HepG2 (cell line): ENCODE data around the gene ZNF326. TPM values are rescaled to one million over a fixed set of nuclear protein-coding genes. Genes with fewer than 3 reads are reported as not detected.

ENCODE experiments used
- ATAC-seq: fragments of 200-7000 bp; cut with Tn5 transposase; 3 replicates; pipeline ENCODE4 v1.9.1; 2020; ENCODE audit warnings: mild to moderate bottlenecking, moderate library complexity
- BruUV-seq: library from RNA; stranded (reverse); fragments of 400-500 nt; replicated peaks from 2 replicates; lab custom pipeline; 2021; lab: Mats Ljungman, UMichigan
- CTCF ChIA-PET: fragments of 300-600 bp; formaldehyde crosslinking; extraction: SDS; loops from one replicate; lab custom pipeline; 2021; ENCODE audit warnings: low total read pairs, inconsistent platforms, low intra/inter-chr PET ratio; lab: Yijun Ruan, JAX
- POLR2A ChIA-PET: fragments of 350-600 bp; sonication (Branson Sonifier 250); formaldehyde crosslinking; loops from one replicate; lab custom pipeline; 2020; ENCODE audit warnings: antibody characterized with exemption, inconsistent platforms; lab: Yijun Ruan, JAX
- DNase-seq: peaks from one replicate; pipeline ENCODE4 v3.0.0-alpha.2; 2015; ENCODE audit warnings: low spot score
- FAIRE-seq: peaks from 3 replicates; lab custom pipeline; 2011; peaks lifted over from hg19 to GRCh38; lab: Jason Lieb, UNC
- H2AFZ ChIP-seq: one replicate; pipeline ENCODE4 v1.6.1; 2011; ENCODE audit warnings: low read length, inconsistent platforms
- H3K27ac ChIP-seq: fragments of 300-600 bp; 3 replicates; pipeline ENCODE4 v1.8.0; 2011; ENCODE audit warnings: mixed run types, mild to moderate bottlenecking, mixed read lengths, low read length, inconsistent platforms; ENCODE audit not compliant: insufficient read depth; ENCODE audit errors: extremely low read length
- H3K27me3 ChIP-seq, 2 experiments: fragments of 200-600 bp in 1 of 2; 2 replicates in 1 of 2; 3 replicates in 1 of 2; pipeline versions ENCODE4 v1.6.0 to v1.8.0; 2011; ENCODE audit warnings: low read length in 2 of 2, mild to moderate bottlenecking in 2 of 2, moderate library complexity in 2 of 2, inconsistent platforms in 1 of 2; ENCODE audit not compliant: insufficient read depth in 2 of 2, control insufficient read depth in 1 of 2
- H3K36me3 ChIP-seq, 2 experiments: fragments of 200-600 bp in 1 of 2; replicated peaks in 1 of 2; 2 replicates in 1 of 2; 3 replicates in 1 of 2; pipeline versions ENCODE4 v1.5.1 to v1.8.0; 2011; ENCODE audit warnings: low read length in 2 of 2, inconsistent platforms in 1 of 2; ENCODE audit not compliant: insufficient read depth in 2 of 2, control insufficient read depth in 1 of 2
- H3K4me1 ChIP-seq: 2 replicates; pipeline ENCODE4 v1.5.1; 2012; ENCODE audit warnings: low read length, inconsistent platforms; ENCODE audit not compliant: insufficient read depth
- H3K4me2 ChIP-seq: 2 replicates; pipeline ENCODE4 v1.6.0; 2011; ENCODE audit warnings: low read depth, low read length, inconsistent platforms
- H3K4me3 ChIP-seq, 3 experiments: fragments of 200-600 bp in 1 of 3; sonication (generic), shearing (Covaris generic) in 1 of 3; replicated peaks in 1 of 3; 2 replicates each; pipeline ENCODE4 v1.5.1; 2011 to 2016; ENCODE audit warnings: low read length in 3 of 3, inconsistent platforms in 2 of 3, low read depth in 2 of 3, mild to moderate bottlenecking in 2 of 3, control low read depth in 1 of 3, mixed read lengths in 1 of 3; ENCODE audit not compliant: insufficient read depth in 1 of 3
- H3K79me2 ChIP-seq: one replicate; pipeline ENCODE4 v1.6.1; 2011; ENCODE audit warnings: low read length, inconsistent platforms; ENCODE audit not compliant: insufficient read depth
- H3K9ac ChIP-seq: 2 replicates; pipeline ENCODE4 v1.6.0; 2011; ENCODE audit warnings: mild to moderate bottlenecking, low read depth, low read length, inconsistent platforms; ENCODE audit not compliant: insufficient read depth
- H3K9me3 ChIP-seq: 2 replicates; pipeline ENCODE4 v1.5.1; 2012; ENCODE audit warnings: mild to moderate bottlenecking, low read length
- H4K20me1 ChIP-seq: 2 replicates; pipeline ENCODE4 v1.6.0; 2011; ENCODE audit warnings: inconsistent platforms, mild to moderate bottlenecking, low read length, moderate library complexity; ENCODE audit not compliant: insufficient read depth
- ATF5 ChIP-seq: sonication (generic); formaldehyde crosslinking; IDR thresholded peaks from 2 replicates; pipeline ENCODE4 v1.4.0; 2020; ENCODE audit warnings: mild to moderate bottlenecking, low read depth, missing genetic modification reagents
- HNF1B ChIP-seq: sonication (generic); formaldehyde crosslinking; IDR thresholded peaks from 2 replicates; pipeline ENCODE4 v1.5.1; 2020; ENCODE audit warnings: mild to moderate bottlenecking, moderate library complexity, missing genetic modification reagents
- REL ChIP-seq: sonication (generic); formaldehyde crosslinking; conservative IDR thresholded peaks from 2 replicates; pipeline ENCODE4 v1.8.0; 2022; ENCODE audit warnings: mild to moderate bottlenecking, missing genetic modification reagents, moderate library complexity
- SRY ChIP-seq: sonication (generic); formaldehyde crosslinking; IDR thresholded peaks from 2 replicates; pipeline ENCODE4 v1.8.0; 2022; ENCODE audit warnings: mild to moderate bottlenecking, missing genetic modification reagents
- STAT5B ChIP-seq: sonication (generic); formaldehyde crosslinking; IDR thresholded peaks from 2 replicates; pipeline ENCODE4 v1.4.0; 2020; ENCODE audit warnings: missing genetic modification reagents
- TOE1 ChIP-seq: sonication (generic); formaldehyde crosslinking; IDR thresholded peaks from 2 replicates; pipeline ENCODE4 v1.4.0; 2020; ENCODE audit warnings: mild to moderate bottlenecking, missing genetic modification reagents
- ZNF333 ChIP-seq: sonication (generic); formaldehyde crosslinking; IDR thresholded peaks from 2 replicates; pipeline ENCODE4 v1.4.0; 2020; ENCODE audit warnings: mild to moderate bottlenecking, missing genetic modification reagents, borderline replicate concordance
- ZNF619 ChIP-seq: sonication (generic); formaldehyde crosslinking; IDR thresholded peaks from 2 replicates; pipeline ENCODE4 v1.4.0; 2020; ENCODE audit warnings: mild to moderate bottlenecking, missing genetic modification reagents
- ZNF737 ChIP-seq: sonication (generic); formaldehyde crosslinking; IDR thresholded peaks from 2 replicates; pipeline ENCODE4 v1.5.0; 2020; ENCODE audit warnings: missing genetic modification reagents, mild to moderate bottlenecking, borderline replicate concordance
- WGBS: methylation state at CpG from one replicate; pipeline ENCODE4 v1.1.6; 2017; ENCODE audit warnings: low lambda C conversion rate; 5-methylcytosine and 5-hydroxymethylcytosine counted together
- in situ Hi-C: cut with HindIII; loops from 2 replicates; pipeline ENCODE4 v1.10.0; 2017; ENCODE audit warnings: low pct_unique_long_range_greater_than_20kb; ENCODE audit not compliant: extremely low pct_ligation_motif_present
- intact Hi-C: fragments of 100-400 bp; cut with micrococcal nuclease; formaldehyde crosslinking; loops from one replicate; pipeline ENCODE4 v1.10.0; 2022; ENCODE audit not compliant: unreplicated experiment
- polyA plus RNA-seq, 8 experiments: library from polyadenylated mRNA; depleted of rRNA in 3 of 8; stranded (reverse) in 7 of 8; unstranded in 1 of 8; fragments of >200 nt; fragmentation: Illumina TruSeq in 4 of 8; extraction: Trizol in 4 of 8; gene quantifications; 2 replicates each; pipeline versions ENCODE4 v1.2.1 to v1.2.3, GENCODE V29; 2011 to 2016; ENCODE audit warnings: low read depth in 4 of 8, missing spikeins in 1 of 8, mixed read lengths in 1 of 8; ENCODE audit not compliant: insufficient read depth in 1 of 8
- total RNA-seq, 5 experiments: library from RNA; depleted of rRNA; stranded (reverse); fragments of >200 nt; fragmentation: Illumina TruSeq; extraction: Trizol; gene quantifications; 2 replicates each; pipeline ENCODE4 v1.2.3, GENCODE V29; 2016; ENCODE audit warnings: low read depth in 1 of 5

Gene ZNF326
- total and polyA plus RNA-seq, 2 of the 13 experiments (the other 11 are each of a cell fraction or from before 2014, with no cell fraction given), result 6.3 to 16.4 TPM

- H2AFZ ChIP-seq, result no peak overlapping the region
- in situ Hi-C loops, result no loop called here
- no peaks in the 10 kb centered on the region; a peak in 1 of 5 replicates for H3K27me3 ChIP-seq
- ATAC-seq, result no peak
- WGBS, result 98% methylated on average over 1 of the region's 1 CpG
- peaks cover 8 to 59% of the 10 kb centered on the region in 2 experiments for H3K36me3 ChIP-seq
- BruUV-seq, result no TSS peak
- H3K9me3 ChIP-seq, result no peaks in the 10 kb centered on the region
- H3K4me1 ChIP-seq, result peaks cover 7% of the 10 kb centered on the region
- intact Hi-C loops, result no loop called here
- no peak overlapping the region for H3K27ac ChIP-seq
- no peaks in the 10 kb centered on the region for H3K79me2 ChIP-seq
- no peak for DNase-seq
- POLR2A ChIA-PET, result no interaction called here
- no peak for TF ChIP-seq HNF1B (CRISPR knock-in tag)
- no peak for TF ChIP-seq STAT5B
- no peak for TF ChIP-seq TOE1 (CRISPR knock-in tag)
- TF ChIP-seq SRY (CRISPR knock-in tag), result no peak
- TF ChIP-seq ZNF333 (CRISPR knock-in tag), result no peak
- TF ChIP-seq ZNF737, result no peak
- TF ChIP-seq ATF5 (CRISPR knock-in tag), result no peak
- TF ChIP-seq ZNF619, result no peak
- TF ChIP-seq REL (CRISPR knock-in tag), result no peak
- TF ChIP-seq, all 625 proteins: peak for 0
- CTCF ChIA-PET, result no interaction called here
- no peak overlapping the region for H3K9ac ChIP-seq
- no peak overlapping the region for H3K4me2 ChIP-seq
- no peaks in the 10 kb centered on the region; the same call in 1 of the 2 replicates for H4K20me1 ChIP-seq
- H3K4me3 ChIP-seq, result no peak overlapping the region
- FAIRE-seq, result no peak
Measured at GRCh38 chr1:90027281-90027680, 32.4 kb downstream of the ZNF326 start.
